Activated CD4-positive, alpha-beta T cell treated with anti-CD3 and anti-CD28 coated beads, Interleukin-2, amount 50 U/mL, for 1 hour (primary cell): ENCODE data around the gene LRRC73.
A peak's percentile ranks its signal among the peaks of the same experiment; 100 is the strongest.
"Not testable (repeated sequence)": the region's sequence is repeated elsewhere in the genome, so short reads cannot be mapped to it uniquely, and the experiment has no call there.

Experiments
- DNase-seq: peaks from one replicate; pipeline ENCODE4 v3.0.0-alpha.2; 2020

LRRC73 gene

GRCh38 chr6:43491750-43492661 lies 18.1 kb downstream of the LRRC73 start:
- DNase-seq: no peak

DNA sequence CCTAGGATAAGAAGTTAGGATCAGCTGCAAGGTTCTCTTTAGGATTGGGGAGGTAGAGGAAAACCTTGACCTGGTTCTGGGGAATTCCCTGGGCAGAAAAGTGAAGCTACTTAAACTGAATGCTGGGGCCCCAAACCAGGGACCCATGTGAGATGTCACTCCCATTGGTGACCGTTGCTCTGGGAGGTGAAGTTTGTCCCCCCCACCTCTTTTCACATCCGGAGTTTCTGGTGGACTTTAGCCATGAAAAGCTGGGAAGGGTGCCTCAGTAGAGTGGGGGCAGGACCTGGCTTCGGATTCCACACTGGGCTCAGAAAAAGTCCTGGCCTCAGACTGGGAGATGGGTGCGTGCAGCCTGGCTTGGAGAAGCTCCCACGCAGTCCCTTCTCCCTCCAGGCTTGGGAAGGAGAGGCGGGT lies 19.6 kb downstream of the LRRC73 start:
- DNase-seq: no peak

DNA sequence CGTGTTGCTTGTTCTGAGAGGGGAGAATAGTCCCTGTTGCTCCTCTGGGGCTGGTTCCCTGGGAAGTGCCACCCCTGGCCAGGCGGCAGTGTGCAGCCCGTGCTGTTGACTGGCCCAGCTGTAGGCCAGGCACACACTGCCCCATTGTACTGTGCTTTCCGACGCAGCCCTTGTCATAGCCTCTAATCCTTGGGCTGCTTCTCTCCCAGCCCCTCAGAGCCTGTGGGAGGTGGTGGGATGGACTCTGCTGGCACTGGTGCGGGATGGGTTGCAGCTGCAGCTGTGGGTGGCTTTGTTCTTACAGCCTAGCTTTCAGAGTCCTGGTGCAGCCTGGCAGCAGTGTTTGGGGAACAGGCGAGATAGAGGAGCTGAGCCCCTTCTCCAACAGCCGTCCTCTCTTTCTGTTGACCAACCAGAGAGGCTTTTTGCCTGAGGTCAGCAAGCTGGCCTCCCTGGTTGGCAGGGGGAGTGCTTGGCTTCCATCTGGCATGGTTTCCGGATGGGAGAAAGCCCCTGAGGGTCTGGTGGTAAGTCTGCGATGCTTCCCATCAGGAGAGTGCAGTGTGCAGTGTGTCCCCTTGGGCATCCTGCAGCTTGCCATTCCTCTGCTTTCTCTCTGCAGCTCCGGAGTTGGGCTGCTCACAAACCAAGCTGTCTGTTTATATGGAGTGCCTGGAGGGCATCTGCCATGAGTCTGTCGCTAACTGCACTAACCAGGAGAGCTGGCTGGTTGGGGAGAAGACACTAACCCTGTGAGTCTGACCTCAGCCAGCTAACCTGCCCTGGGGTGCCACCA lies 20.7 kb downstream of the LRRC73 start:
- DNase-seq: no peak

DNA sequence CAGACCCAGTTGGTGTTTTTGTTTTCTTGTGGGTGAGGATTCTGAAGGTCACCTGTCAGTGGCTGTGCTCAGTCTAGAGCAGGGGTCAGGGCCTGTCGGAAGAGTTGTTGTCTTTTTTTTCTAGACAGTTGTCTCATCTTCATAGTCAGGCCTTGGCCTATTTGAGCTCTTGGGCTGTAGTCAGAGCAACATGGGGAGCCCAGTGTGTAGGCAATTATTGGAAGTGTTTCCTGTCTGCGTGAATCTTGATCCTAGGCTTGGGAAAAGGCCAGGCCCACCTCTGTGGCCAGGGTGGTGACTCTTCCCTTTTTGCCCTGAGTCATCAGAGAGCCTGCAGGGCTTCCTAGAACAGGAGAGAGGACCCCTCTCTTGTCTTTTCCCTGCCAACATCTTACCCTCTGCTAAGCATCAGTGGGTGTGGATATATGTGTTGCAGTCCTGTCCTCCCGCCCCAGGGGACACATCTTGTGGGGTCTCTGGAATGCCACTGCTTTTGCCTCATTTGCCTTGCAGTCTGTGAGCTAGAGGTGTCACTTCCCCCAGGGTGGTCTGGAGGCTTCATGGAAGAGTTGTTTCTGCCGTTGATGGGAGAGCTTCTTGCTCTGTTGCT lies 21.4 kb downstream of the LRRC73 start:
- no peak for DNase-seq

- no peak for DNase-seq
Measured at GRCh38 chr6:43481591-43482236, 28.4 kb downstream of the LRRC73 start.

DNA sequence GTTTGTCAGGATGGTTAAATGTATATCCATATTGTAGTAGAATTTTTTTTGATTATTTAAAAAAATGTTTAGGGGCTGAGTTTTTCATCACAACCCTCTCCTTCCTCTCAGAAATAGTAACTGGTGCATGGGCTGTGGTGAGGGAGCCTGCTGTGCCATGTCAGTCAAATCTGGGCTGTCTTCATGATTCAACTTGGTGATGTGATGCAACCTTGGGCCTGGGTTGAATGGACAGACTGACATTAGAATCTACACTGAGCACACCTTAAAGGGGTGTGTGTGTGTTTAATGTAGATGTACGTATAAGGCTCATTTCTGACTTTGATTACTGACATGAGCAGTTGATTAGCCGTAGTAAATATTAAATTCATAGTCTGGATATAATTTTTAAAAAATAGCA lies 29.1 kb downstream of the LRRC73 start:
- DNase-seq: no peak

DNA sequence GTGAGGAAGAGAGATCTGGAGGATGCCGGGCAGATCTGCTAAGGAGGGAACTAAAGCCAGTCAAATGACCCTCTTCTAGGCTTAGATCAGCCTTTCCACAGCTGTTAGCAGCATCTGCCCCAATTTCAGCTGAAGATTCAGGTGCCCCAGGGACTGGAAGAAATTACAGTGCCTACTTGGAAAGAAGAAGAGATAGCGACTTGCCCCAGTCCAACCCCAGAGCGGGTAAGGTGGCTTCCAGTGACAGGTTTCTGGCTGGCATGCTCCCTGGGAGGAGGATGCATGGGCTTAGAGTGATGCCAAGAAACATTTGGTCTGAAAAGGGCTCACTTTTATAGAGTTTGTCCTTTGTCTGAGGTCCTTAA lies 32.2 kb downstream of the LRRC73 start:
- DNase-seq: no peak

- DNase-seq: peak; percentile 98
Measured at GRCh38 chr6:43477235-43478007, 32.7 kb downstream of the LRRC73 start, which contains the start of gene TJAP1. Gene TJAP1, plus strand, starts transcription at chr6:43477570. Its CDS starts 21,432 bp downstream, at chr6:43499002.

DNA sequence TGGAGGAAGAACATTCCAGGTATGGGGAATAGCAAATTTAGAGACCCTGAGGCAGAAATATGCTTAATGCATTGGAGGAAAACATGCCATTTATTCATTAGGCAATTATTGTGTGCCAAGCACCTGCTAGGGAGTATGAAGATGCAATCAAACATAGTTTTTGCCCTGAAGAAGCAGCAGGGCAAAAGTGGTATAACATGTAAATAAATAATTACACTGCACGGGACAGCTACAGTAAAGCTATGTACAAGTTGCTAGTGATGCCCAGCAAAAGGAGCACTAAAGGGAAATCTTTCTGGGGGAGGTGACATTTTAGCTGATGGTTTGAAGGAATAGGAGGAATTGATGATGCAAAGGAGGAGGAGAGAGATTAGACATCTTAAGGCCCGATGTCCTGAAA lies 33.4 kb downstream of the LRRC73 start:
- DNase-seq: no peak

- DNase-seq: no peak
Measured at GRCh38 chr6:43475516-43475915, 34.6 kb downstream of the LRRC73 start.

- DNase-seq: no peak
Measured at GRCh38 chr6:43472515-43472914, 37.6 kb downstream of the LRRC73 start.

GRCh38 chr6:43471399-43471798 lies 38.7 kb downstream of the LRRC73 start:
- DNase-seq: no peak

DNA sequence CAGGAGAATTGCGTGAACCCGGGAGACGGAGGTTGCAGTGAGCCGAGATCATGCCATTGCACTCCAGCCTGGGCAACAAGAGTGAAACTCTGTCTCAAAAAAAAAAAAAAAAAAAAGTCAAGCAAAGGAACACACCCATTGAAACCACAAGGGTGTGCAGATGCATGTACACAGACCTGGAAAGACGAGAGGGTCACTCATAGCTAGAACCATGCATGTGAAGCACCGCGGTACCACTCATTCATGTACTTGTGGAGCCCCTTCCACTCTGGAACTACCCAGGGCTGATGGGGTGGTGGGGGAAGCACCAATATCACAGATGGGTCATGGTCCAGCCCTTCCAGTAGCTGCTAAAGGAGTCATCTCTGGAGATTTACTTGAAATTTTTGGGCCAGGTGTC lies 40.2 kb downstream of the LRRC73 start:
- DNase-seq: no peak

DNA sequence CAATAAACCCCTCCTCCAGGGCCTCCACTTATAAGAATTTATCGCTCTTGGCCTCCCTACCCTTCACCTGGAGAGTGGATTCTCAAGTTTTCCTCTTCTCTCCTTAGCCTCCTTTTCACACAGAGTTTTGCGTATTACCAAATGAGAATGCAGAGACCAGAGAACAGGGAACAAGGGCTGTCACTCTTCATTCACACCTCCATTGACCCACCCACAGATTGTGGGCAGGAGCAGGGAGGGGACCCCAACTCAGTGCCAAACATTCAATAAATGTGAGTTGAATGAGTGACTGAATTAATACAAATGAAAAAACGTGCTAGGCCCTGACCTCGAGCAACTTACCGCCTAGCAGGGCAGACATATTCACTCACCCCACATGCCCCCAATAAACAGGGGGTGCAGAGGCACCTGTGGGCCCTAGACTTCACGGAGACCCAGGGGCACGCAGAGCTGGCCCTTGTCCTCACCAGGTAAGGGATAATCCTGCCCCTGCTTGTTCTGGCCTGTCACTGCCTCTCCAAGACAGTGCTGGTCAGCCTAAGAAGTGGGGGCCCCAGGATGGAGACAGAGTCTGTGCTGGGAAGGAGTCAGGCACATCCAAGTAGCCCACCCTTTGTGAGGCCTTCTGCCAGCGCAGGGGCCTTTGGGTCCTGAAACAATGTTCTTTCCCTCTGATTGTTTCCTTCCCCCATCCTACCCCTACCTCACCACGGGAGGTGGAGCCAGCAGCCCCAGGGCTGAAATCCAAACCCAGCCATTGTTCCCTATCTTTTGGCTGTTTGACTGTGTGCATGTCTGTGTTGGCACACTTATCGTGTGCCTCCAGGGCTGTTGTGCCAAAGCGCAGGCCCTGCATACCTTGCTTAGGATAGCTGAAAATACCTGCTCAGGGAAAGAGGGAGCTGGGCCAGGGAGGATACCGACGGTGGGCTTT lies 41.1 kb downstream of the LRRC73 start:
- no peak for DNase-seq

DNA sequence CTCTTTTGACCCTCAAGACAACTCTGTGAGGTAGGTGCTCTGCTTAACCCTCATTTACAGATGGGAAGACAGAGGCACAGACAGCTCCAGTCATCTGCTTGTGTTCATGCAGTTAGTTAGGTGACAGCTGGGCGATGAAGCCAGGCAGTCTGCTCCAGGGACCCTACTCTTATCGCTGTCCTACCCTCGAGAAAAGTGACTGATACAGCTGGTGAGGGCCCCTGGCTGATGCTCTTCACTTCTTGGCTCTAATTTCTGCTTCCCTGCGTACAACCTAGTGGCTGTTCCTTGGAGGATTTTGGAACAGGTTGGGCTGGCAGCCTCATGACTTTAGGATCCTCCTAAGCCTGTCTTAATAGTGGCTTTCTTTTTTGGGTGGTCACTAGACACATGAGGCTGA lies 41.9 kb downstream of the LRRC73 start:
- DNase-seq: no peak

- no peak for DNase-seq
Measured at GRCh38 chr6:43467752-43468151, 42.4 kb downstream of the LRRC73 start.

DNA sequence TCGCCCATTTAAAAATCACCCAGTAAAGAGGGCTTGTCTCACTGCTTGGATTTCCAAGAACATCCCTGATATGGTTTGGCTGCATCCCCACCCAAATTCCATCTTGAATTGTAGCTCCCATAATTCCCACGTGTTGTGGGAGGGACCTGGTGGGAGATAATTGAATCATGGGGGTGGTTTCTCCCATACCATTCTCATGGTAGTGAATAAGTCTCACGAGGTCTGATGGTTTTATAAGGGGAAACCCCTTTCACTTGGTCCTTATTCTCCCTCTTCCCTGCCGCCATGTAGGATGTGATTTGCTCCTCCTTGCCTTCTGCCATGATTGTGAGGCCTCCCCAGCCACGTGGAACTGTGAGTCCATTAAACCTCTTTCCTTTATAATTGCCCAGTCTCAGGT lies 42.9 kb downstream of the LRRC73 start:
- DNase-seq: not testable (repeated sequence)

DNA sequence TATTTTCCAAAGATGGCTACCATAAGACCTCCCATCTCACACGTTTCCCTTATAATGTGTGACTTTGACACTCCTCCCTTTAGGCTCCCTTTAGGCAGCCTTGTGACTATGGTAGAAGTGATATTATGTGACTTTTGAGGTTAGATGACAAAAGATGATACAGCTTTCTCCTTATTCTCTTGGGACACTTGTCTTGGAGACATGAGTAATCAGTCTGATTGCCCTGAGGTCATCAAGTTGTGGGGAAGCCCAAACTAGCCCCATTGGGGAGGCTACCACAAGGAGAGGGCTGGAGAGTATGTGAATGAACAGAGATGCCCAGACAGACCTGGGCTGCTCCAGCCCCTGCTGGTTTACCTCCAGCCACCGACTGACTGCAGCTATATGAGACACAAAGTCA lies 44.2 kb downstream of the LRRC73 start:
- no peak for DNase-seq

DNA sequence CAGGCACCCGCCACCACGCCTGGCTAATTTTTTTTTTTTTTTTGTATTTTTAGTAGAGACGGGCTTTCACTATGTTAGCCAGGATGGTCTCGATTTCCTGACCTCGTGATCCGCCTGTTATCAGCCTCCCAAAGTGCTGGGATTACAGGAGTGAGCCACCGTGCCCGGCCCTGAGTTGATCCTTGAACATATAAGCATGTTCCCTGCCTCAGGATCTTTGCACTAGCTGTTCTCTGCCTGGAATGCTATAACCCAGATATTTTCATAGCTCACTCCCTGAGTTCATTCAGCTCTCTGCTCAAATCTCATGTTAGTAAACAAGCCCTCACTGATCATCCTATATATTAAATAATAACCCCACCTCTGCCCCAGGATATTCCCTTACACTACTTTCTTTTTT lies 45.8 kb downstream of the LRRC73 start:
- no peak for DNase-seq

GRCh38 chr6:43461936-43462335 lies 48.2 kb downstream of the LRRC73 start:
- DNase-seq: no peak

DNA sequence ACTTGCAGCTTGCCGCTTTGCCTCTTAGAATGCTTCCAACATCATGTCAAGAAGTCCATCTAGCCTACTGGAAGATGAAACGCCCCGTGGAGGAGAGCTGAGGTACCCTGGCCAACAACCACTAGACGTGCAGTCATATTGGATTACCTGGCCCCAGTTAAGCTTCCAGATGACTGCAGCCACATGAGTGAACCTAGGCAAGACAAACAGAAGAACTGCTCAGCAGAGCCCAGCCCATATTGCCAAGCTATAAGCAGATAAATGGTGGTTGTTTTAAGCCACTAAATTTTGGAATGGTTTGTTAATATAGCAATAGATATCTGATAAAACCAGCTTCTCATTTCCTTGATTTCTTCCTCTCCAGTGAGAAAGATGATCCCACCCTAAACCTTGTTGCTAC lies 50.1 kb downstream of the LRRC73 start:
- no peak for DNase-seq
